Skin of body (tissue), 2 donors: ENCODE measurements around the gene USP15. TPM values are rescaled to one million over a fixed set of nuclear protein-coding genes. Genes with fewer than 3 reads are reported as not detected.
"Not testable (repeated sequence)": the region's sequence is repeated elsewhere in the genome, so short reads cannot be mapped to it uniquely, and the experiment has no call there.

Experiments
- DNase-seq: peaks from one replicate; lab custom pipeline; 2025; lab: John Stamatoyannopoulos, UW
- total RNA-seq: library from RNA; depleted of rRNA; stranded (reverse); fragments of >200 nt; gene quantifications from one replicate; pipeline ENCODE4 v1.2.3, GENCODE V29; 2014

Gene USP15
- total RNA-seq, 1 donor from 2014 or later = 96.3 TPM

- DNase-seq = no peak
Measured at GRCh38 chr12:62319058-62319457, 58.9 kb downstream of the USP15 start.

DNA sequence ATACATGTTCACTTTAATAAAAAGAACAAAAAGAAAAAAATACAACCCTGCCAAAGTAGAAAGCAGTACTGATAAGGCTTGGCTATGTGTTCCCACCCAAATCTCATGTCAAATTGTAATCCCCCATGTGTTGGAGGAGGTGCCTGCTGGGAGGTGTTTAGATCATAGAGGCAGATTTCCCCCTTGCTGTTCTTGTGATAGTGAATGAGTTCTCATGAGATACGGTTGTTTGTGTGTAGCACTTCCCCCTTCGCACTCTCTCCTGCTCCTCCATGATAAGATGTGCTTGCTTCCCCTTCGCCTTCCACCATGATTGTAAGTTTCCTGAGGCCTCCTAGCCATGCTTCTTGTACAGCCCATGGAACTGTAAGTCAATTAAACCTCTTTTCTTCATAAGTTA, 59.9 kb downstream of the USP15 start:
- DNase-seq = no peak

DNA sequence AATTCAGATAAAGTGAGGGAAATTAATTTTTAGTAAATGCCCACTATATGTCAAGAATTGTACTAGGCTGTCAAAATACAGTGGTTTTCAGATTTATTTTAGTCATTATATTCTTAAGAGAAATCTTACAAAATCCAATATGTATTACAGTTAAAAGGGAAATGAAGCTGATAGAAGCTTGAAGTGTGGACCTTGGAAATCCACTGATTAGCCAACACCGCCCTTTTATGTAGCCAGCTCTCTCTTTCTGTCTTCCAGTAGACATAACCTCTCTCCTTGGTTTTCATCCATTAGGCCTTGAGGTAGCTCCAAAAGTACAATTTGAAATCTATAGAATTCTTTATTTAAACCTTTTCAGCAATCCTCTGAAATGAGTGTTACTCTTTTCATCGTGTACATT, 63.2 kb downstream of the USP15 start:
- DNase-seq = no peak

- DNase-seq = no peak
Measured at GRCh38 chr12:62328296-62328921, 68.2 kb downstream of the USP15 start.

GRCh38 chr12:62331306-62331705, 71.1 kb downstream of the USP15 start:
- no peak for DNase-seq

DNA sequence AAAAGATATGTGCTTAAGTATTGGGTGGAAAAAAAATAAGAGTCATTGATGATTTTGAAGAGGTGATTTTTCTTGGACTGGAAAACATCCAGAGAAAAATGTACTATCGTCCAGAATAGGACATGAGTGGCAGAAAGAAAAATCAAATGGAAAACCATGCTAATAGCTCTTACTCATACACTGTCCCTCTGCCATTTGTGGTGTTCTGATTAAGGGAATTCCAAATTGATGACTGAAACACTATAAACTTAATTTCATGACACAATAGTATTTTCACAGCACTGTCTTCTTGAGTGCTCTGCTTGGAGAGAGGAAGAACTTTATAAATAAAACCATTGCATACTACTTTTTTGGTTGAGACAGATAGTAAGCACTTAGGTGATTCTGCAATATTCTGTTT, 72.4 kb downstream of the USP15 start:
- no peak for DNase-seq

- DNase-seq = no peak
Measured at GRCh38 chr12:62335057-62335456, 74.9 kb downstream of the USP15 start.

DNA sequence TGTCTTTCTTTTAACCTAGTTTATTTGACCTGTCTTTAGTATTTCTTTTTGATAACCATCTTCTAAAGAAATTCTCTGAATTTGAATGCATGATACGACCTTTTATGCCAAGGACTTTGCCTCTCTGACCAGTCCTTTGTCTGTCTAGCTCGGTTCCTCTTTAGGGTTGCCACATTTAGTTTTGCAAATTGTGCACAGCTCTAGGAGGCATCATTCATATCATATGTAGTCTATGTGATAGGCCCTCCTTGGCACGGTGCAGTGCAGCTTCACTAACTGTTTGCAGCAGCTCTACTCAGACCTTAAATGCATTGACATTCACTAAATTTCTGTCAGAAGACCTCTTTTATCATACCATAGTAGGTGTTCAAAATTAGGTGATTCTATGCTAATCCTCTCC, 75.6 kb downstream of the USP15 start:
- DNase-seq = no peak

GRCh38 chr12:62337643-62338042, 77.4 kb downstream of the USP15 start:
- DNase-seq = not testable (repeated sequence)

DNA sequence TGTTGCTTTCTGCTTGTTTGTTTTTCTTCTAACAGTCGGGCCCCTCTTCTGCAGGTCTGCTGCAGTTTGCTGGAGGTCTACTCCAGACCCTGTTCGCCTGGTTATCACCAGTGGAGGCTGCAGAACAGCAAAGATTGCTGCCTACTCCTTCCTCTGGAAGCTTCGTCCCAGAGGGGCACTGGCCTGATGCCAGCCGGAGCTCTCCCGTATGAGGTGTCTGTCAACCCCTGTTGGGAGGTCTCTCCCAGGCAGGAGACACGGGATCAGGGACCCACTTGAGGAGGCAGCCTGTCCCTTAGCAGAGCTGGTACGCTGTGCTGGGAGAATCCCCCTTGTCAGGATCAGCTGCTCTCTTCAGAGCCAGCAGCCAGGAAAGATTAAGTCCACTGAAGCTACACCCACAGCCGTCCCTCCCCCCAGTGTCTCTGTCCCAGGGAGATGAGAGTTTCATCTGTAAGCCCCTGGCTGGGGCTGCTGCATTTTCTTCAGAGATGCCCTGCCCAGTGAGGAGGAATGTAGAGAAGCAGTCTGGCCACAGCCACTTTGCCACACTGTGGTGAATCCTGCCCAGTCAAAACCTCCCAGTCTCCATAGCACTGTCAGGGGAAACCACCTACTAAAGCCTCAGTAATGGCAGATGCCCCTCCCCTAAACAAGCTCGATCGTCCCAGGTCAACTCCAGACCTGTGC, 82.6 kb downstream of the USP15 start:
- DNase-seq = not testable (repeated sequence)

- not testable (repeated sequence) for DNase-seq
Measured at GRCh38 chr12:62343304-62344120, 83.3 kb downstream of the USP15 start.

DNA sequence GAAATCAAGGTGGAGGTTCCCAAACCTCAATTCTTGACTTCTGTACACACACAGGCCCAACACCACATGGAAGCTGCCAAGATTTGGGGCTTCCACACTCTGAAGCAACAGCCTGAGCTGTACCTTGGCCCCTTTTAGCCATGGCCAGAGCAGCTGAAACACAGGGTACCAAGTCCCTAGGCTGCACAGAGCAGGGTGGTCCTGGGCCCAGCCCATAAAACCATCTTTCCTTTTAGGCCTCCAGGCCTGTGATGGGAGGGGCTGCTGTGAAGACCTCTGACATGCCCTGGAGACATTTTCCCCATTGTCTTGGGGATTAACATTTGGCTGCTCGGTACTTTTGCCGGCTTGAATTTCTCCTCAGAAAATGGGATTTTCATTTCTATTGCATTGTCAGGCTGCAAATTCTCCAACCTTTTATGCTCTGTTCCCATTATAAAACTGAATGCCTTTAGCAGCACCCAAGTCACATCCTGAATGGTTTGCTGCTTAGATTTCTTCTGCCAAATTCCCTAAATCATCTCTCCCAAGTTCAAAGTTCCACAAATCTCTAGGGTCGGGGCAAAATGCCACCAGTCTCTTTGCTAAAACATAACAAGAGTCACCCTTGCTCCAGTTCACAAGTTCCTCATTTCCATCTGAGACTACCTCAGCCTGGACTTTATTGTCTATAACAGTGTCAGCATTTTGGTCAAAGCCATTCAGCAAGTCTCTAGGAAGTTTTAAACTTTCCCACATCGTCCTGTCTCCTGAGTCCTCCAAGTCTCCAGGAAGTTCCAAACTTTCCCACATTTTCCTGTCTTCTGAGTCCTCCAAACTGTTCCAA, 84.7 kb downstream of the USP15 start:
- not testable (repeated sequence) for DNase-seq

- DNase-seq = no peak
Measured at GRCh38 chr12:62345667-62346066, 85.5 kb downstream of the USP15 start.

GRCh38 chr12:62346817-62347216, 86.6 kb downstream of the USP15 start:
- DNase-seq = no peak

DNA sequence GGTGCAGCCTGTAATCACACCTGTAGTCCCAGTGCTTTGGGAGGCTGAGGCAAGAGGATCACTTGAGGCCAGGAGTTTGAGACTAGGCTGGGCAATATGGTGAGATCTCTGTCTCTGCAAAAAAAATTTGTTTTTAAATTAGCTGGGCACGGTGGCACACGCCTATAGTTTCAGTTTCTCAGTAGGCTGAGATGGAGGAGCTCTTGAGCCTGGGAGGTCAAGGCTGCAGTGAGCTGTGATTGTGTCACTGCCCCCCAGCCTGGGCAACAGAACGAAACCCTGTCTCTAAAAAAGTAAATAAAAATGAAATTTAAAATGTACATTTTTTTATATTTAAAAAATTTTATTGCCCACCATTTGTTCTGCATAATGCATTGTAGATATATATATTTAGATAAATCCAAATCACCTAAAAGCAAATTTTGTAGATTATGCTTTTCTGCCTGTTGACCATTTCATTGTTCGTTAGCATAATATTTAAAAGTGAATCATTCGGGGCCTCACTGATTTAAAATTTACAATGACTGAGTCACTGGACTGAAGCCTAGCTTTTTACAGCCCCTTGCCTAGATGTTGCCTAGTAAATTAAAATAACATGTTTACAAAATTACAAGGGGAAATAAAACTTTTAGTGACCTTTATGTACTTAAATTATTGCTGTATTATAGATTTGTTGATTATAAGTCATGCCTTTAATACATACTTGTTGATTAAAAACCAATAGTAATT, 87.9 kb downstream of the USP15 start:
- DNase-seq = no peak

- no peak for DNase-seq
Measured at GRCh38 chr12:62350554-62350953, 90.3 kb downstream of the USP15 start.

DNA sequence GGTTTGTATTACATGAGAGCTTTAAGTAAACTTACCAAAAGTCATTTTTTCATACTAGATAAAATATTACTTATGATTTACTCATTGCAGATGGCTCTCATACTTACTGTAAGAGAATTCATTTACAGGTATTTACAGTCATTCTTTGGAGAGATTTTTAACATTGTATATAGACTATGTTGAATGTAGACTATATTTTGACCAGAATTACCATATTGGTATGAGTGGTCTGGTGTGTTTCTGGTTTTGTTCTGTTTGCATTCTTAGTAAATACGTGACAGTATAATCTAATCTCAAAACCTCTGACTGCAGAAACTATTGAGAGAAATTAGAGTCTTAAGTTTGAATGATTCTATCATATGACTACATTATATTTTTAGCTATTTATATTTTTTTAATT, 91.1 kb downstream of the USP15 start:
- no peak for DNase-seq

DNA sequence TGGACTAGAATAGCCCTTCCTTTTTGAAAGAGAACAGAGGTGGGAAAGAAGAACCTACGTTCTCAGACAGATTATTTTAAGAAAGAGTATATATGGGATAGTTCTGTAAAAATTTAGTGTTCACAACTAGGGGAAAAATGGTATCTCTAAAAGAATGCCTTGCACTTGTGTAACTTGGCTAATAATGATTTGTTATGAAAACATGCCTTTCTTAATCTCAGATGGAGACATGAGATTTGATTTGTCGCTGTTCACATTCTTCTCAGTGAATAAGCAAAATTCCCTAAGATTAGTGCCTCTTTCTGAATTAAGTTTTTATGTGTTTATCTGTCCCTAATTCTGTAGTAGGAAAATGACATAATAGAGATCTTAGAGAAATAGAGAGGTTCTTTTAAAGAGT, 100.8 kb downstream of the USP15 start:
- DNase-seq = no peak

GRCh38 chr12:62363506-62363905, 103.3 kb downstream of the USP15 start:
- DNase-seq = no peak

- DNase-seq = not testable (repeated sequence)
Measured at GRCh38 chr12:62364697-62365096, 104.5 kb downstream of the USP15 start.

DNA sequence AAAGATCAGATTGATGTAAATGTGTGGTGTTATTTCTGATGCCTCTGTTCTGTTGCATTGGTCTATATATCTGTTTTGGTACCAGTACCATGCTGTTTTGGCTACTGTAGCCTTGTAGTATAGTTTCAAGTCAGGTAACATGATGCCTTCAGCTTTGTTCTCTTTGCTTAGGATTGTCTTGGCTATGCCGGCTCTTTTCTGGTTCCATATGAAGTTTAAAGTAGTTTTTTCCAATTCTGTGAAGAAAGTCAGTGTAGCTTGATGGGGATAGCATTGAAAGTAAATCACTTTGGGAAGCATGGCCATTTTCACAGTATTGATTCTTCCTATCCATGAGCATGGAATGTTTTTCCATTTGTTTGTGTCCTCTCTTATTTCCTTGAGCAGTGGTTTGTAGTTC, 105.6 kb downstream of the USP15 start:
- DNase-seq = not testable (repeated sequence)
